Fibroblast of pulmonary artery (primary cell): ENCODE data around the gene COX6A1.
"Not testable (repeated sequence)": the region's sequence is repeated elsewhere in the genome, so short reads cannot be mapped to it uniquely, and the experiment has no call there.

Experiments used
- DNase-seq: peaks from one replicate; pipeline ENCODE4 v3.0.0-alpha.2; 2010; ENCODE audit warnings: low read depth
- H3K4me3 ChIP-seq: replicated peaks from 2 replicates; pipeline ENCODE4 v1.5.1; 2011; ENCODE audit warnings: low read depth, mild to moderate bottlenecking, control low read depth, low read length, moderate library complexity
- TF ChIP-seq, protein P1 (sequence below): IDR thresholded peaks from 2 replicates; pipeline ENCODE4 v1.5.1; 2011; ENCODE audit warnings: mild to moderate bottlenecking, control low read depth, low read length, inconsistent platforms; ENCODE audit errors: missing control alignments

COX6A1 gene

DNA sequence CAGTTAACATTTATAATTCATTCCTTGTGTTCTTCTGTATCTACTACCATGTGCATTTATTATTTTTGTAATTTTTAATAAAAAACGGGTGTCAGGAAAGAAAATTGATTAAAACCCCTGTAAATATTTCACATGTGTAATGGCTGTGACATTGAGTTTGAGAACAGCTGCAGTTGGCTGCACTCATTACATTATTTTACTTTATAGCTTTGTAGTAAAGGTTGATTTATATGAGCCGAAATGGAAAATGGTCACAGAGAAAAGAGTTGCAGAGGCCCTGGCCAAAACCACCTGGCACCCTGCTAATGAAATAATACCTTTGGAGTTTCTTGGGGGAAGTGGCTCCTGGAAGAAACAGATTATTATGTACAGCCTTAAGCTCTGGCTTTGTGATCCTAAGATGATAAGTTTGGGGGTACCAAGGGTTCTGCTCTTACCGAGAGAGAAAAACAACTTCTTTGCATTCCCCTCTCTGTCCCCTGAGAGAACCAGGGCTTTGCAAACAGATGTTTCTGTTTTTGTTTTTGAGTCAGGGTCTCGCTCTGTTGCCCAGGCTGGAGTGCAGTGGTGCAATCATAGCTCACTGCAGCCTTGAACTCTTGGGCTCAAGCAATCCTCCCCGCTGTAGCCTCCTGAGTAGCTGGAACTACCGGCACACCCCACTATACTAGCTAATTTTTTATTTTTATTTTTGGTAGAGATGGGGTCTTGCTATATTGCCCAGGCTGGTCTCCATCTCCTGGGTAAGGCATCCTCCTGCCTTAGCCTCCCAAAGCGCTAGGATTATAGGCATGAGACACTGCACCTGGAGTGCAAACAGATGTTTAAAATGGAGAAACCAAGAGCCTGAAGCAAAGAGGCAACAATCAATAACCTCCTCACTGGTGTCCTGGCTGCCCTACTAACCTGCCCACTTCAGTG, 48.3 kb downstream of the COX6A1 start:
- no peak overlapping the region for H3K4me3 ChIP-seq
- TF ChIP-seq, protein P1, sequence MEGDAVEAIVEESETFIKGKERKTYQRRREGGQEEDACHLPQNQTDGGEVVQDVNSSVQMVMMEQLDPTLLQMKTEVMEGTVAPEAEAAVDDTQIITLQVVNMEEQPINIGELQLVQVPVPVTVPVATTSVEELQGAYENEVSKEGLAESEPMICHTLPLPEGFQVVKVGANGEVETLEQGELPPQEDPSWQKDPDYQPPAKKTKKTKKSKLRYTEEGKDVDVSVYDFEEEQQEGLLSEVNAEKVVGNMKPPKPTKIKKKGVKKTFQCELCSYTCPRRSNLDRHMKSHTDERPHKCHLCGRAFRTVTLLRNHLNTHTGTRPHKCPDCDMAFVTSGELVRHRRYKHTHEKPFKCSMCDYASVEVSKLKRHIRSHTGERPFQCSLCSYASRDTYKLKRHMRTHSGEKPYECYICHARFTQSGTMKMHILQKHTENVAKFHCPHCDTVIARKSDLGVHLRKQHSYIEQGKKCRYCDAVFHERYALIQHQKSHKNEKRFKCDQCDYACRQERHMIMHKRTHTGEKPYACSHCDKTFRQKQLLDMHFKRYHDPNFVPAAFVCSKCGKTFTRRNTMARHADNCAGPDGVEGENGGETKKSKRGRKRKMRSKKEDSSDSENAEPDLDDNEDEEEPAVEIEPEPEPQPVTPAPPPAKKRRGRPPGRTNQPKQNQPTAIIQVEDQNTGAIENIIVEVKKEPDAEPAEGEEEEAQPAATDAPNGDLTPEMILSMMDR, result no peak
- DNase-seq, result no peak

DNA sequence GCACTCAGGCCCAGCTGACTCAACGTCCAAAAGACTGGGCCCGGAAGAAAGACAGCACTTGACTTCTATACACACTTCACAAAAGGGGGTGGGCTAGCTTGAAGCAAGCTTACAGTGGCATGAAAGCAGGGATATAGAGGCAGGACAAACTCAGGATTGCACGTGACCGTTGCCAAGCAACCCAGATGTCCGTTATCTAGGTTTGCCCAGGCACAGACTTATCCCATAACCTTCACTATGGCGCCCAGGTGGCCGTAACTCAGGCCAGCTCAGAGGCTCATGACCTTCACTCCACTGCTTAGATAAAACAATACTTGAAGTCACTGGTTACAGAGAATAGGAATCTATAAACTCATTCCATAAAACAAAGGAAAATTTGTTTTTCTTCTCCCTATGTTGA, 49.6 kb downstream of the COX6A1 start:
- not testable (repeated sequence) for H3K4me3 ChIP-seq, DNase-seq

DNA sequence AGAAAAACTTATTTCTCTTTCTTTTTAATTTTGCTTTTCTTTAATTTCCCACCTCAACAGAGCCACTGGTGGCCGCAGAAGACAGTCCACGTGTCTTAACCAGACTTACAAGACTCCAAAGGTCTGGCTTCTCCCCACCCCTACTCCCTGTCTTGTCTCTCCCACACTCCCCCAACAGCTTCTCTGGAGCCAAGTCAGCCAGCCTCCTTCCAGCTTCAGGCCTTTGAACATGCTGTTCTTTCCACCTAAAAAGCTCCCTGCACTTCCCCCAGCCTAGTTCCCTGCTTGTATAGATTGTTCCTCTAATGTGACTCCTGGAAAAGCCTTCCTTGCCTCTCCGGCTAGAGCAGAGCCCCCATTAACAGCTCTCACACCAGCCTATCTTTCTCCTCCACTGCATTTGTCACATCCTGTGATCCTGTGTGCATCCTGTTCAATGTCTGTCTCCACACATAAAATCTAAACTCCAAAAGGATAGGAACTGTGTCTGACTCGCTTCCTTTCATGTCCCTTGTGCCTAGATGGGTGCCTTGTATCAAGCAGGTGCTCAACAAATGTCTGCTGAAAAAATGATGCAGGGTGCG, 50.2 kb downstream of the COX6A1 start:
- H3K4me3 ChIP-seq, result no peak overlapping the region
- peak; percentile 42 for DNase-seq
- TF ChIP-seq, protein P1, result no peak

DNA sequence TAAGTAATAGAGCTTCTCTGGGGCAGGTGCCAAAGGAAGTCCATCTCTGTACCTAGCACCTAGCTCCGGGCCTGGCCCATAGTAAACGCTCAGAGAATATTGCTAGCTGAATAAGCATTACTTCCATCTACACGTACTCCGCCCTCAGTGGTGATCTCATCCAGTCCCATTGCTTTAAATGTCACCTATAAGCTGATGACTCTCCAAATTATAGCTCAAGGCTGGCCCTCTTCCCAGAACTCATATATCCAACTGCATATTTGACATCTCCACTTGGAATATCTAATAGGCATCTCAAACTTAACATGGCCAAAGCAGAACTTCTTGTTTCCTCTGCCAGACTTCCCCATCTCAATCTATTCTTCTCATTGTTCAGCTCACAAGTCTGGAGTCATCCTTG, 51.1 kb downstream of the COX6A1 start:
- no peak for DNase-seq
- TF ChIP-seq, protein P1, result no peak
- H3K4me3 ChIP-seq, result no peak overlapping the region

DNA sequence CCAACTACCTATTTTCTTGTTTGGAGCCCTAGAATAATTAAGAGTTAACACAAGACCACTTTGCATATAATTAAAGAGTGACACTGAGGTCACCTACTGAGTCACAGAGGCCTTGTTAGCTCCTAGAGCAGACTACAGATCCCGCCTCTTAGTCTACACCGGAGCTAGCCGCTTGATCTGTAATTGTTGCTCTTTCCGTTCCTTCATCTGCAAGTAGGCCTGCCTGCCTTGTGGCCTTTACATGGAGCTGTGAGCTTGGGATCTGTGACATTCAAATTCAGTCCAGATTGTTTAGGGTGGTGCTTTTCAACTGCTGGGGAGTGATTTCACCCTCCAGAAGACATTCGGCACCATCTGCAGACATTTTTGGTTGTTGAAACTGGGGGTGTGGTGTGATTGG, 52.4 kb downstream of the COX6A1 start:
- TF ChIP-seq, protein P1, result no peak
- no peak overlapping the region for H3K4me3 ChIP-seq
- DNase-seq, result no peak
